HG02763 (cell line): ENCODE data around the gene TBXAS1.

Source experiments
- ATAC-seq: cut with Tn5 transposase; IDR thresholded peaks from one replicate; pipeline ENCODE4 v1.9.1; 2021; ENCODE audit warnings: mild to moderate bottlenecking, moderate library complexity; ENCODE audit not compliant: unreplicated experiment

The TBXAS1 gene

DNA sequence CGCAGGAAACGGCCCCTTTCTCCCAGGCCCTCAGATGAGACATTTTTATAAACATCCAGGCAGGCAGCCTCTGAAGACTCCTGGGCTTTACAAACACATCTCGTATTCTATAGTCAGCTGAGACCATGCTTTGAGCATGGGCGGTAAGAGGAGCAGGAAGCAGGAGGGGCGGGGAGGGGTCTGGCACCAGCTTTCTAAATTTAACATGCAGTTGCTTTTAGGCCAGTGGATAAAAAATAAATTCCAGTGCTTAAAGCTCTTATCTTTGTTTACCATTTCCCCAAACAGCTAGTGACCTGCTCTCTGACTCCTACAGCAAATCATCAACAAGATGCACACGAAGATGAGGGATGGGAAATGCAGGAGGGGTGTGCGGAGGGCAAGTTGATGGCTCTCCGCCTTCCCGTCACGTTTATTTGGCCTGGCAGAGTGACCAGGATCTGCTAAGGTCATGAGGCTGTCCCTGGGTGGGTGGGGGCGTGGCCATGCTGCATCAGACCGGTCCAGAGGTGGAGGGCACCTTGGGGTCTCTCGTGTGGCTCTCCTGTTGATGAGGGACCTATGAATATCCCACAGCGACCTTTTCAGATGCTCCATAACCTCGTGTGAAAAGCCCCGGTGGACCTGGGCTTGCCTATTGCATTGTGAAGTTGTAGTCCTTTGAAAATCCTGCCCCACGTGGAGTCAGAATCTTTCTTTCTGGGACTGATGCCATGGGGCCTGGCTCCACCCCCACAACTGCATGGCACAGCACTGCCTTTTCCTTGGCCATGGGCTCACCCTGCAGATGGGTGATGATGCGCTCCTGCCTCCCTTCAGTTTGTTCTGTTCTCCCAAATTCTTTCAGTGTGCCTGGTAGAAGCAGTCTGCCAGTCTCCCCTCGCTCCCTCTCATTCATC is 166.2 kb downstream of the TBXAS1 start:
- ATAC-seq = no peak

DNA sequence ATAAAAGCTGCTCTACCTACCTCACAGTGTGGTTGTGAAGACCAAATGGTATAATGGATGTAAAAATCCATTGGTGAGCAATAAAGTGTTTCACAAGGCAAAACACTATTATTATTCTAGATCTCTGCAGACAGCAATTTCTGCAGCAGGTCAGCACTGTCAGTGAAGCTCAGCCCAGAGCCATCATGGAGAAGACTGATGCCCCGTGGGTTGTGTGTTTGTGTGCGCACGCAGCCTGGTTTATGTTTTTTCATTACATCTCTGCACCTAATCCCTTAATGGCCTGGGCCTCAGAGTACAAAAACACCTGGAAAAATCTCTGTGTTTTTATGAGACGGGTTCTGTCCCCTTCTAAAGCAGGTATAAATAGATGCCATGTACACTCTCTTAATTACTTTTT is 169.5 kb downstream of the TBXAS1 start:
- no peak for ATAC-seq

DNA sequence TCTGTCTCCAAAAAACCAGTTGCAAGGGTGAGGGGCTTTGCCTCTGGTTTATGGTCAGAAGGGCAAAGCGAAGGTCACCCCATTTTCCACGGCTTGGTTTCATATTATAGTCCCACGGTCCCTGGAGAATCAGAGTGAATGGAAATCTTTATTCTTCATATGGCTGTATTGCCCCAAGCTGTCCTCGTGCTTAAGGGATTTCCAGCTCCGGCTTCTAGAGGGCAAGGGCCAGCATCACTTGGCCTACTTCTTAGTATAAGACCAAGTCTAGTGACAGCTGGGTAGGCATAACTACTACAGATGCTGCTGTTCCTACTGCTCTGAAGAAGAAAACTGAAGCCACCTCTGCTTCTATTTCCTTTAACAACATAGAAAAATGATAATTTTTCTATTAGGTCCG is 170.5 kb downstream of the TBXAS1 start:
- ATAC-seq = no peak

DNA sequence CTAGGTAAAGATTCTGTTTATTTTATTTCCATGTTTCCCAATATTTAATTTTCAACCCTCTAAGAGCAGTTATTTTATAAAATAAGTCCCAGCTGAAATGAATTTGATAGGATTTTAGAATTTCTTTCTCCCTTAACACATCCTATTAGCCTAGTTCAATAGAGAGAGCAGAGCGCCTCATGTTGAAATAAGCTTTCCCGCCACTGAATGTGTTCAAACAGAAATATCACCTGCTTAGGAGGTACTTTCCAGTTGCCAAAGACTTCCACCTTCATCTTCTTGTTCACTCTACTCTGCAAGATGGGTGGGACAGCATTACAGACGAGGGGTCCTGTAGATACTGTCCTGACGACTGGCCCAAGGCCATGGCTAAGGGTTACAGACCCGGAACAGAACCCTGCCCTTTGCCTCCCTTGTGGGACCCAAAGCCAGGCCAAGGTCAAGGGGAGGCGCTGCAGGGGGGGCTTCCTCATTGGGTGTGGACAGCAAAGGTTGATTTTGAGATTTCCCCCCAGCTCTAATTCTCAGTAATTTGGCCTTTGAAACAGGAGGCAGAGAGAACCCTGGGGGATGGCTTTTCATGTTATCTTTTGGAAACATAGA is 171.7 kb downstream of the TBXAS1 start:
- no peak for ATAC-seq

DNA sequence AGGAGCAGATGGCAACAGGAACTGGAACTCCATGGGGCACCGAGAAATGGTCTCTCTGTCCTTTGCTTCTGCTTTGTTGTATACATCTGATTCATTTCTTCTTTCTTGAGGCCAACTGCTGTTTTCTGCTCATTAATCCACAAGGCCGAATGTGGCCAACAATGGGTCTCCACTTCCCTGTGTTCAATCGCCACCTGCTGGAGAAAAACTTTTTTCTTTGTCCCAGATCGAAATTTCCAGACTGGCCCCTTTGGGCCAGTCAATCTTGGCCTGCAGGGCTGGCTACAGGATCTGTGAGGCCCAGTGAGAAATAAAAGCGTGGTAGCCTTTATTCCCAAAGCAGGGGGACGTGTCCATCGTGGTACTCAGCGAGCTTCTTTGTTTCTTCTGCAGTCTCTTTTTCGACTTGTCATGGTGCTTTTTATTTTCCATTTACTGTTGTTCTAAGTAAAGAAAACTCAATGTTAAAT is 174.9 kb downstream of the TBXAS1 start:
- ATAC-seq = no peak

DNA sequence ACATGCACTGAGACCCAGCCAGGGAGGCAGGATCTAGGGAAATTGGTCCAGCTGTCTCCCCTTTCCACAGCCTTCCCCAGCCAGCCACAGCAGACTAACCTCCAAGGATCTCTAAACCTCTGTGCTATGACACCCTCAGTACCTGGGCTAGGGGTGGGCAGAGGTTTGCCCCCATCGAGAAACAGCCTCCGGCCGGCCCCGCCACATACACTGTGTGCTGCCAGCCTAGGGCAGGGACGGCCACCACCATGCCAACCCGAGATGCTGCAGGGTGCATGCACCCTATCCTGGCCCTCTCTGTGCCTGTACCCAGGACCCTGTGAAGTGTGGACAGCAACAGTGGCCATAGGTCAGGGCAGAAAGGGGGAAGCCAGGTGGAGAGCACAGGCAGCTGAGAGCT is 175.6 kb downstream of the TBXAS1 start:
- ATAC-seq = no peak

DNA sequence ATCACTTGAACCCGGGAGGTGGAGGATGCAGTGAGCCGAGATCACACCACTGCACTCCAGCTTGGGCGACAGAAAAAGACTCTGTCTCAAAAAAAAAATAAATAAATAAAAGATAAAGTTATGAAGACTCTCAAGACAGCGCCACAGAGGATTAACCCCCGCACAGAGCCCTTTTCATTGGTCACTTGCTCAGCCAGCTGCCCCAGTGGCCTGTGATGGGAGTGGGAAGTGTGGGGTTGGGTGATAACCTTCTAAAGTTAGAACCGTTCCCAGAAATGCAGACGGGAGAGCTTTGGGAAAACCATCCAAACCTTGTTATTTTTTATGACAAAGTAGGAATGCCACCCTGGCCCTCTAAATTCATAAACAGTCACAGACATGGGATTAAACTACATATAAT is 176.3 kb downstream of the TBXAS1 start:
- no peak for ATAC-seq

DNA sequence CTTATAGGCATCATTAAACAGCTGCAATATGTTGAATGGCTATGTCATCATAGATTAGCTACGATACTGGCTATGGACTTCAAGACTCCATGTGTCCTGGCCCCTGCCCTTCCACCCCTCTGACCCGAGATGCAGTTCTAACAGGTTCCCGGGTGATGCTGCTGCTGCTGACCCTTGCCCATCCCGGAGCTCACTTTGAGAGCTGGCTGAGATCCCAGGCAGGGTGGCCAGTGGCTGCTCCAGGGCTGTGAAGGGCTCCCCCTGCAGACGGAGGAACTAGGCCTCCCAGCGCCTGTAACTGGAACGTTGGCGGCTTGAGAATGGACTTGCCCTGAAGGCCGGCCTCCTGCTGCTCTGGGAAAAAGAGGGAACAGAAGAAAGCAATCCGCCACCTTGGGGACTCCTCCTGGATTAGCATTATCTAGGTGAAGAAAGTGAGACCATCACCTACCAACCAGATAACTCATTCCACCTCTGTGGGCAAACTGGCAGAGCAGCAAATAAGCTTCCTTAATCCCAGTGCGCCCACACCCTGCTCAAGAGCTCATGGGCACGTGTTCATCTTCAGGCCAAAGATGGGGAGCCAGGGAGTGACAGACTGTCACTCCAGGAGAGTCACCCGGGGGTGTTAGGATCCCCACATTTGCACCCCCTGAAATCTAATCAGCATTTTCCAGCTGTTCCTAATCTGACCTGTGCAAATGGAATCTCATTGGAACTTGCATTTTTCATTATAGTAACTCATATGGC is 176.9 kb downstream of the TBXAS1 start:
- no peak for ATAC-seq

DNA sequence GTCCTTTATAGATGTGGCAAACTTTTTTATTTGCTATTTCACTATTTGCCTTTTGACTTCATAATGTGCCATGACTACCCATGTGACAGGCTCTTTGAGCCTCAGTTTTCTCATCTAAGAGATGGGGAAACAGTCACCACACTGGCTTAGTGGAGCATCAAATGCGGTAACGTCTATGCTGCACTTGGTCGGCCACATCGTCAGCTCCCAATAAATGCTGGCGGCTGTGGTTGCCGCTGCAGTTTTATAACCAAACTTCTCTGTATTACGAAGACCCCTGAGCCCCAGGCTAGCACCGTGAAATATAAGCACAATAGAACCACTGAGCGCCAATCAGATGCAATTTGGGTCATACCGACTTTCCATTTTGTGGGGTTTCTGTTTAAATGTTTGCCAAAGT is 177.5 kb downstream of the TBXAS1 start:
- ATAC-seq = no peak

DNA sequence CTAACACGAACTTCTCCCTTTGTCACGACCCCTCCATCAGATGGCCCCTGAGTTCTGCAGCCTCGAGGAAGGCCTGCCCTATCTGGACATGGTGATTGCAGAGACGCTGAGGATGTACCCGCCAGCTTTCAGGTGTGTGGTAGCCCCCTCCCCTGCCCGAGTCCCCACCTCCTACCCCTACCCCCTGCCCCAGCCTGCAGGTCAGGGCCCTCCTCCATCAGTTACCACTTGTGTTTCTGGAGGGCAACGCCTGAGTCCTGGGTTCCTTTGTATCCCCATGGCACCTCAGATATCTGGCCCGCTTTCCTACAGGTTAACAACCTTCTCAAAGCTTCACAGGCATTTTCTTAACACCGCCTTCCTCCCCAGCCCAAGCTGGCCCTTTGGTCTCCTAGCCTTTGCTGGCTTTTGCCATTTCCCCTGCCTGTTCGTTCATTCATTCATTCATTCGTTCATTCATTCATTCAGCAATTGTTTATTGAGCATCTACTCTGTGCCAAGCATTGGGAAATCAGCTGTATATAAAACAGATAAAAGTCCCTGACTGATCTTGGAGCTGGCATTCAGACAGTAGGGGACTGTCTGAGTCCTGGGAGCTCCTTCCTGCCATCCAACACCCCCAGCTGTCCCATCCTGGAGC is 178.1 kb downstream of the TBXAS1 start:
- no peak for ATAC-seq

DNA sequence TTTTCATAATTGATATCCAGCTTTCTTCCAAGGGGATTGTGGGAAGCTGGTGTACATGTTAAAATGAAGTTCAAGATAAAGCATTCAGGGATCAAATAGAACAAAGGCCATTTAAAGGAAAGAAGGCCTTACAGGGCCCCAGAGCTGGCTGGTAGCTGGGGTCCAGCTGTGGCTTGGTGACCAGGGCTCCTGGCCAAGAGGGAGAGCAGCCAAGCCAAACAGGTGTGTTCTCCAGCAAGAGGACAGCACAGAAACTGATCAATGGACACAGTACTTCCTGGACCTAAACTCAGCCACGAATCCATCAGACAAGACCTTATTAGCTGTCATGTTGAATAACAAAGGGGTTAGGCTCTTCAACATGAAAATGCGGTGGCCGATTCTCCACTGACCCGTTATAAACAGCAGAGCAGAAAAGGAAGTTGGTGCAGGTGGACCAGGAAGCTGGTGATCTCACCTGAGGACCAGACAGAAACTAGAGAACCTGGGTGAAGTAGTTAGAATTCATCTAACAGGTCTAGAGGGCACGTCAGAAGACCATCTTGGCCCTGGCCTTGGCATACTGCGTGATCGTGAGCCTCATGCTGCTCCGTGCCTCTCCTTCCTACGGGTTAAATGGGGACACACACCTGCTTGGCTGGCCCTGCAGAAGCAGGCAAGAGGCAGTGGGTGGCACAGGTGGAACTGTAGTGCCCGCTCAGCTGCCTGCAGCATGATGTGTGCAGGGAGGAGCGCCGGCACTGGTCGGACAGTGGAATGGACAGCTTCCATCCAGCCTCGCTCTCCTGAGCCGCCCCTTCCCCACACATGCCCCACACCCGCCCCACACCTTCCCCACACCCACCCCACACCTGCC is 179.9 kb downstream of the TBXAS1 start:
- ATAC-seq = no peak

DNA sequence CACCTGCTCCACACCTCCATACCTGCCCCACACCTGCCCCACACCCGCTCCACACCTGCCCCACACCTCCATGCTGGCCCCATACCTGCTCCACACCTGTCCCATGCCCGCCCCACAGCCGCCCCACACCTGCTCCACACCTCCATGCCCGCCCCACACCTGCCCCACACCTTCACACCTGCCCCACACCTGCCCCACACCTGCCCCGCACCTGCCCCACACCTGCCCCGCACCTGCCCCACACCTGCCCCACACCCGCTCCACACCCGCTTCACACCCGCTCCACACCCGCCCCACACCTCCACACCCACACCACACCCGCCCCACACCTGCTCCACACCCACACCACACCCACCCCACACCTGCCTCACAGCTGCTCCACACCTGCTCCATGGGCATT is 180.7 kb downstream of the TBXAS1 start:
- no peak for ATAC-seq

DNA sequence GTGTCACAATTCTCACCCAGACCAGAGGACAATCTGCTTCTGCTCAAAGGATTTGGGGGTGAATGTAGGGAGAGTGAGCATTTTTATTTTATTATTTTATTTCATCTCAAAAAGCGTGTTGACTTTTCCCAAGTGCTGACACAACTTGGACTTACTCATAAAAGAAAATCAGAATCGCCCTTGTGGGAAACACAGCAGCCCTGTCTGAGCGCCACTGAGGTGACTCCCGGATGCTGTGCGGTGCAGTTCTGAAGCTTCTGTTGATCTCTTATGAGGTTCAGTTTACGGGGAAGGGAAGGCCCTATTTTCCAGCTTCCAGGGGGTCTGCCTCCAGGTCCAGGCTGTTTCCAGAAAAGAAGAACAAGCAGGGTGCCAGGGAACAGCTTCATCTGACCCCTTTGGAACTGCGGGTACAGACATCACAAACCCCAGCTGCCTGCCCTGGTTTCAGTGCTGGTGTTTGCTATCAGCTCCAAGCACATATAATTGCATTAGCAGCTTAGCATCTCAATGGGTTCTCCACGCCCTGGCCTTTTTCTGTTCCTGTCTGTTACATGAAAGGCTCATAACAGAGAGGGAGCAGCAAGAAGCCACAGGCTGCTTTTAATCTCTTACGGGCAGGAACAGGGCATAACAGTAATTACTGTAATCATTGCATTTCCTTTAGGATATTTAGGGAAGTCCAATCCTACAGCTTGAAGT is 181.3 kb downstream of the TBXAS1 start:
- no peak for ATAC-seq

DNA sequence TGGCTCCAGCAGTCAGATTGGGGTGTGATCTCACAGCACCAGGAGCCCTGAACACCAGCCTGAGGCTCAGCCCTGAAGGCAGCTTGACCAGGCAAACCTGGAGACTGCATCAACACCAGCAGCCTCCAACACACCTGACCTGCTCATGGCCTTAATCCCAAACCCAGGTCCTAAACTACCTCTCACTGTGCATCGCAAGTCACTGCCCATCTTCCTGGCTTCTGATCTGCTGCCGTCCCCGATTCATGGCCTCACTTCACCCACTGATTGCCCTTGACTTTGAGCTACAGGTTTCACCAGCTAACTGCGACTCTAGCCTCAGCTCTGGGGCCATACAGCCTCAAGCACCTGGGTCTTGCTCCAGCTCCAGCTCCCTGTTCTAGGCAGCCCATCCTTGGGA is 184.6 kb downstream of the TBXAS1 start:
- ATAC-seq = no peak

DNA sequence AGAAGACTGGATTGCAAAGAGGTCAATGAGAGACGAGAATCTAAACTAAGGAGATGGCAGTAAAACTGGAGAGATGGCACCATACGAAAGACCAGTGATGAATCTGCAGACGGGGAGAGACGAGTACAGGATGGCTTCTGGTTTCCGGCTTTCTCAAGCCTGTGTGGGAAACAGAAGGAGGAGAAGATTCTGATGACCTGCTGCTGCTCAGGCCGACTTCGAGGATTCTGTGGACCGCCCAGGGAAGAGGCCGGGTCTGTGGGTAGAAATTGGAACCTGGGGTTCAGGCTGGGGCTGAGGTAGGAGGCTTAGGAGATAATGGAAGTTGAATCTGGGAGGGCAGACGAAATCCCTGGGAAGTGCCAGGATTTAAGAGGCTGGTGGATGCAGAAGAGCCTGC is 185.1 kb downstream of the TBXAS1 start:
- no peak for ATAC-seq

DNA sequence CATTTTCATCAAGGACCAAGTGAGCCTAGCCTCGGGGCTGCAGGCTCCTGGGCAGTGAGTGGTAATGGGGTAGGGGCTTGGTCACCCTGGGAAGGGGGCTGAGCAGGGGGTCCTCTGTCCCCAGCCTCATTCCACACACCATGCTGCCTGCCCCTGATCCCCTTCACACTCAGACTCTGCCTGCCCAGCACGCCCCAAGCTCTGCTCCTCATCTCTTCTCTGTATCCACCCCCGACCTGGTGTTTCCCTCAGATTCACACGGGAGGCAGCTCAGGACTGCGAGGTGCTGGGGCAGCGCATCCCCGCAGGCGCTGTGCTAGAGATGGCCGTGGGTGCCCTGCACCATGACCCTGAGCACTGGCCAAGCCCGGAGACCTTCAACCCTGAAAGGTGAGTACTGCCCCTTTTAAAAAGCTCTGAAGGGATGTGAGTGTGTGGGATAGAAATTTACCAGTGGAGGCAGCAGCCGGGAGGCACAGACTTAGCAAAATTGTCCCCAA is 186.5 kb downstream of the TBXAS1 start:
- no peak for ATAC-seq

DNA sequence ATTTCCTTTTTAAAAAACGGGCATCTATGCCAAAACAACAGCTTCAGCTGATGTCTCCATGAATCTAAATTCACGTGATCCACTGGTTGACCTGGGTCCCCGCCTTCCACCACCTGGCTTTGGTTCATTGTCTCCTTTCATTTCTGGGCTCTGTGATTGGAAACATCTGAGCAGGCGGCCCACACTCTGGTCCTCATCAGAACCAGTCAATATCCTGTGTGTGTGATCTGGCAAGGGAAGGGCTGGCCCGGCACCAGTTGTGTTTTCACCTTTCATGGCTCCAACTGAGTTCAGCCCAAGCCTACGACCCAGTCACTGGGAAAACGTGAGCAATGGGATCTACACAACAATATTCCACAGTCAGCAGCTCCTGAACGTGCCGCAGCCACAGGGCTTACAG is 187.5 kb downstream of the TBXAS1 start:
- ATAC-seq = no peak

DNA sequence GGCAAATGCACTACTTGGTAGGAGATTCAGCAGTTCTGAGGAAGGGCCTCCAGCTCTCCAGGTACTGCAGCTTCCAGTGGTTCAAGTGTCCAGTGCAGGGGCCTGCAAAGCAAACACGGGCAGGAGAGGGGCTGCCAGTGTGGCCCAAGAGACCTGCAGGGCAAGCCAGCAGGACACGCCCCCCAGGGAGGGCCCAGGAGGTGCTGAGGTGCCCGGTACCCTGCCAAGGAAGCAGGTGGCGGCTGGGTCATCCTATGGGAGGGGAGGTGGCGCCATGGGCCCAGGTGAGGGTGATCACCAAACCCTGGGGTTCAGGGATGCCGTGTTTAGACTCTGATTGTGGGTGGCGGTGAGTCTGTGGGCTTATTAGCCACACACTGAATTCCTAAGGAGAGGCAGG is 188.0 kb downstream of the TBXAS1 start:
- no peak for ATAC-seq

DNA sequence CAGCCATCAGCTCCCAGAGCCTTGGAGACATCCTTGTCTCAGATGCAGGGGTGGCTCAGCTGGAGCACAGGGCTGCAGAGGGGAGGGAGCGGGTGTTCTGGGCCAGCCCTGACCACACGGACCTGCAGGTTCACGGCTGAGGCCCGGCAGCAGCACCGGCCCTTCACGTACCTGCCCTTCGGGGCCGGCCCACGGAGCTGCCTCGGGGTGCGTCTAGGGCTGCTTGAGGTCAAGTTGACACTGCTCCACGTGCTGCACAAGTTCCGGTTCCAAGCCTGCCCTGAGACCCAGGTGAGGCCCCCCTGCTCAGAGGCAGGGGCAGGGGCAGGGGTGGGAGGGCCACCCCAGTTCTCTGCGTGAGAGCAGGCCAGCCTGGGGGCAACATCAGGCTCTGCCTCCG is 188.5 kb downstream of the TBXAS1 start:
- ATAC-seq = no peak
